Brain microvascular endothelial cell (primary cell): ENCODE results near the gene GFPT2.

Source experiments
- DNase-seq: peaks from one replicate; pipeline ENCODE4 v3.0.0-alpha.2; 2020
- H3K27ac ChIP-seq: fragments of 250-450 bp; sonication (Bioruptor Pico); 2 replicates; pipeline ENCODE4 v1.5.1; 2020; ENCODE audit warnings: mild to moderate bottlenecking, moderate library complexity
- H3K27me3 ChIP-seq: fragments of 250-450 bp; sonication (Bioruptor Pico); replicated peaks from 2 replicates; pipeline ENCODE4 v1.5.1; 2020; ENCODE audit warnings: mild to moderate bottlenecking
- H3K36me3 ChIP-seq: fragments of 250-450 bp; sonication (Bioruptor Pico); replicated peaks from 2 replicates; pipeline ENCODE4 v1.5.1; 2020; ENCODE audit warnings: mild to moderate bottlenecking
- H3K4me3 ChIP-seq: 2 replicates; pipeline ENCODE4 v1.5.1; 2011; ENCODE audit warnings: low read depth, mild to moderate bottlenecking, control low read depth, low read length, moderate library complexity
- in situ Hi-C: cut with HindIII; loops from 2 replicates; pipeline ENCODE4 v1.10.0; 2017; ENCODE audit warnings: low sequenced_read_pairs, low pct_ligation_motif_present
- TF ChIP-seq, protein P1 (sequence below): IDR thresholded peaks from 2 replicates; pipeline ENCODE4 v1.5.1; 2011; ENCODE audit warnings: low read depth, mild to moderate bottlenecking, moderate library complexity, low read length, control low read depth, inconsistent platforms; ENCODE audit errors: missing control alignments

The GFPT2 gene

GRCh38 chr5:180343110-180343830 is 9.9 kb downstream of the GFPT2 start:
- H3K27ac ChIP-seq = peak overlapping the region; percentile 65
- peak; percentile 73 for DNase-seq
- in situ Hi-C loops = no loop called here
- H3K27me3 ChIP-seq = no peaks in the 10 kb centered on the region
- TF ChIP-seq, protein P1, sequence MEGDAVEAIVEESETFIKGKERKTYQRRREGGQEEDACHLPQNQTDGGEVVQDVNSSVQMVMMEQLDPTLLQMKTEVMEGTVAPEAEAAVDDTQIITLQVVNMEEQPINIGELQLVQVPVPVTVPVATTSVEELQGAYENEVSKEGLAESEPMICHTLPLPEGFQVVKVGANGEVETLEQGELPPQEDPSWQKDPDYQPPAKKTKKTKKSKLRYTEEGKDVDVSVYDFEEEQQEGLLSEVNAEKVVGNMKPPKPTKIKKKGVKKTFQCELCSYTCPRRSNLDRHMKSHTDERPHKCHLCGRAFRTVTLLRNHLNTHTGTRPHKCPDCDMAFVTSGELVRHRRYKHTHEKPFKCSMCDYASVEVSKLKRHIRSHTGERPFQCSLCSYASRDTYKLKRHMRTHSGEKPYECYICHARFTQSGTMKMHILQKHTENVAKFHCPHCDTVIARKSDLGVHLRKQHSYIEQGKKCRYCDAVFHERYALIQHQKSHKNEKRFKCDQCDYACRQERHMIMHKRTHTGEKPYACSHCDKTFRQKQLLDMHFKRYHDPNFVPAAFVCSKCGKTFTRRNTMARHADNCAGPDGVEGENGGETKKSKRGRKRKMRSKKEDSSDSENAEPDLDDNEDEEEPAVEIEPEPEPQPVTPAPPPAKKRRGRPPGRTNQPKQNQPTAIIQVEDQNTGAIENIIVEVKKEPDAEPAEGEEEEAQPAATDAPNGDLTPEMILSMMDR = no peak
- H3K4me3 ChIP-seq = no peak overlapping the region
- peaks cover 6% of the 10 kb centered on the region for H3K36me3 ChIP-seq

DNA sequence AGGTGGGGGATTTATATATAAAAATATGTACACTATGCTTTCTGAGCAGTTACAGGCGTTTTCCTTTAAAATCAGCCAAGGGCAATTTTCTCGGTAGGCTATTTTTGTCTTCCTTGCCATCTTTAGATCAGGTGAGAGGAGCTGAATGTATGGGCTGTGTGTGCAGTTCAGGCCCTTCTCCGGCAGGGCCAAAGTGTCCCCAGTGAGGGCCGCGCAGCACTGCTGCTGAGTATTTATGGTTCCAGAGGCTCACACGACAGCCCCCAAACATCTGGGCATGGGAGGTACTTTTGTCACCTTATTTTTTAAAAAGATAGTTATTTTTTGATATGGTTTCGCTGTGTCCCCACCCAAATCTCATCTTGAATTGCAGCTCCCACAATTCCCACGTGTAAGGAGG is 11.5 kb downstream of the GFPT2 start:
- no peak overlapping the region for H3K4me3 ChIP-seq
- in situ Hi-C loops = no loop called here
- no peak overlapping the region for H3K27ac ChIP-seq
- TF ChIP-seq, protein P1 = no peak
- no peaks in the 10 kb centered on the region for H3K27me3 ChIP-seq
- H3K36me3 ChIP-seq = peaks cover 17% of the 10 kb centered on the region
- no peak for DNase-seq

- H3K36me3 ChIP-seq = peaks cover 24% of the 10 kb centered on the region
Measured at GRCh38 chr5:180340856-180341255, 12.3 kb downstream of the GFPT2 start.

GRCh38 chr5:180339583-180340183 is 13.5 kb downstream of the GFPT2 start:
- in situ Hi-C loops = no loop called here
- no peaks in the 10 kb centered on the region for H3K27me3 ChIP-seq

More at GRCh38 chr5:180340856-180341255, 12.3 kb downstream of the GFPT2 start:
- no peaks in the 10 kb centered on the region for H3K27me3 ChIP-seq
- in situ Hi-C loops = no loop called here
- H3K27ac ChIP-seq = no peak overlapping the region
- no peak overlapping the region for H3K4me3 ChIP-seq
- DNase-seq = no peak
- TF ChIP-seq, protein P1 = no peak

GRCh38 chr5:180338001-180338707 is 15.0 kb downstream of the GFPT2 start:
- Histone ChIP-seq H3K4me3 (no peak overlapping the region), H3K27ac (no peak overlapping the region), H3K36me3 (peaks cover 48% of the 10 kb centered on the region), H3K27me3 (no peaks in the 10 kb centered on the region)
- in situ Hi-C loops = no loop called here
- no peak for DNase-seq
- TF ChIP-seq, protein P1 = no peak

More at GRCh38 chr5:180339583-180340183, 13.5 kb downstream of the GFPT2 start:
- DNase-seq = no peak
- TF ChIP-seq, protein P1 = no peak
- H3K36me3 ChIP-seq = peaks cover 36% of the 10 kb centered on the region
- no peak overlapping the region for H3K27ac ChIP-seq
- no peak overlapping the region for H3K4me3 ChIP-seq
